ENCODE results near the gene B3GALT6.

- TF ChIP-seq, protein P1, sequence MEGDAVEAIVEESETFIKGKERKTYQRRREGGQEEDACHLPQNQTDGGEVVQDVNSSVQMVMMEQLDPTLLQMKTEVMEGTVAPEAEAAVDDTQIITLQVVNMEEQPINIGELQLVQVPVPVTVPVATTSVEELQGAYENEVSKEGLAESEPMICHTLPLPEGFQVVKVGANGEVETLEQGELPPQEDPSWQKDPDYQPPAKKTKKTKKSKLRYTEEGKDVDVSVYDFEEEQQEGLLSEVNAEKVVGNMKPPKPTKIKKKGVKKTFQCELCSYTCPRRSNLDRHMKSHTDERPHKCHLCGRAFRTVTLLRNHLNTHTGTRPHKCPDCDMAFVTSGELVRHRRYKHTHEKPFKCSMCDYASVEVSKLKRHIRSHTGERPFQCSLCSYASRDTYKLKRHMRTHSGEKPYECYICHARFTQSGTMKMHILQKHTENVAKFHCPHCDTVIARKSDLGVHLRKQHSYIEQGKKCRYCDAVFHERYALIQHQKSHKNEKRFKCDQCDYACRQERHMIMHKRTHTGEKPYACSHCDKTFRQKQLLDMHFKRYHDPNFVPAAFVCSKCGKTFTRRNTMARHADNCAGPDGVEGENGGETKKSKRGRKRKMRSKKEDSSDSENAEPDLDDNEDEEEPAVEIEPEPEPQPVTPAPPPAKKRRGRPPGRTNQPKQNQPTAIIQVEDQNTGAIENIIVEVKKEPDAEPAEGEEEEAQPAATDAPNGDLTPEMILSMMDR (conservative IDR thresholded peaks at IDR 0.05; ENCODE audit: low read depth, low read length), result no peak
- no peak for TF ChIP-seq EZH2phosphoT487 (IDR thresholded peaks at IDR 0.05; ENCODE audit: borderline replicate concordance, low read length)
Measured at GRCh38 chr1:1260843-1261560, 29.0 kb downstream of the B3GALT6 start.

Data from PC-3 (cell line).